ENCODE data around the gene ZNF470.

Gene ZNF470

DNA sequence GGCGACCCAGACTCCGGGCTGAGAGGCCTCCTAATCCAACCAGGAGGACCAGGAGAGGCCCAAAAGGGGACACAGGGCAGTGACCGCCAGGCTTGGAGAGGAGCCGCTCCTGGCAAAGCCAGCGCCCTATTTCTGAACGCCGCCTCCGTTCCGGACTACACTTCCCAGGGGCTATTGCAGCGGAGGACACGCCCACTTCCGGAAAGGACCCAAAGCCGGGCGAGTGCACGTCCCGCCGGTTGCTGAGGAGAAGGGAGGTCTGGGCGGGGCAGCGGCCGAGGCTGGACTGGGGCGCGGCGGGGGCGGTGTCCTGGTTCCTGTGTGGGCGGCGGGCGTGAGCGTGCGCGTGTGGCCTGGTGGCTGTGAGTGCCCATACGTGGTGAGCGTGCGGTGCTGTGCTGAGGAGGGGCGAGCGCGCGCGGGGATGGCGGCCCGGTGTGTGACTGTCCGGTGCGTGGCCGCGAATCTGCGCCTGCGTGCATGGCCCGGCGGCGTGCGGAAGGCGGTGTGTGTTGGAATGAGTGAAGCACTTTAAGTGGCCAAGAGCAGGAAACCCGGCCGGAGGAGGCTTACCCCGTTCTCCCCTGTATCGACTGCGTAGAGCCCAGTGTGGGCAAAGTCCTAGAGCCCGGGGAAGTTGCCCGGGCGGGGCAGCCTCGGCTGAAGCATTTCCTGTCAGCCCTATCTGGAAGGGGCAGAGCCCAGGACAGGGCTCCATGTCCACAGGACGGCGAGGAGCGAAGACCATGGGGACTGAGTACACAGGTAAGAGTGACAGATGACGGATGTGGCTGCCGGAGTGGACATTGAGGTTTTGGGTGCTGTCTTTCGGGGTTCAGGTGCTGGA lies at the start of gene ZNF470:
Gene ZNF470, plus strand, starts transcription at position 195 of the 847 bp plus-strand sequence. CDS start 2,844 bp downstream, outside the sequence.
- peak; percentile 84 for DNase-seq

DNA sequence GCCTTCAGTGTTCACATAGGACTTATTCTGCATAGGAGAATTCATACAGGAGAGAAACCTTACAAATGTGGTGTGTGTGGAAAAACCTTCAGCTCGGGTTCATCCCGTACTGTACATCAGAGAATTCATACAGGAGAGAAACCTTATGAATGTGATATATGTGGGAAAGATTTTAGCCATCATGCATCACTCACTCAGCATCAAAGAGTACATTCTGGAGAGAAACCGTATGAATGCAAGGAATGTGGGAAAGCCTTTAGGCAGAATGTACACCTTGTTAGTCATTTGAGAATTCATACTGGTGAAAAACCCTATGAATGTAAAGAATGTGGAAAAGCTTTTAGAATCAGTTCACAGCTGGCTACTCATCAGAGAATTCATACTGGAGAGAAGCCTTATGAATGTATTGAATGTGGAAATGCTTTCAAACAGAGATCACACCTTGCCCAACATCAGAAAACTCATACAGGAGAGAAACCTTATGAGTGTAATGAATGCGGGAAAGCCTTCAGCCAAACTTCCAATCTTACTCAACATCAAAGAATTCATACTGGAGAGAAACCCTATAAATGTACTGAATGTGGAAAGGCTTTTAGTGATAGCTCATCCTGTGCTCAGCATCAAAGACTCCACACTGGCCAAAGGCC lies 41.9 kb upstream of the ZNF470 start:
- DNase-seq: no peak

DNA sequence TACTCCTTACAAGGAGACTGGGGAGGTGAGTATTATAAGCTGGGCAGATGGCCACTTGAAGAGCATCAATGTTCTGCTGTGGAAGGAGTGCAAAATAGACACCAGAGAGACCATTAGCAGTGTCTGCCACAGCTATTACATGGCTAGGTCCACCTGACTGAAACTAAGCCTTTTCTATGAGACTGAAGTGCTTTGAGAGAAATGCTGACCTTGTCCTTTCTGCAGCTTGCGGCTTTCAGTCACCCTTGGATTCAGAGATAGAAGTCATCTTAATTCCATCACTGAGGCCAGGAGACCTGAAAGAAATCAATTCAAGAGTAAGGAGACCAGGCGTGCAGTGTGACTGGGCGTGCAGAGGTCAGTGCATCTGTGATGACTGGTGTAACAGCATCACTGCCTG lies 29.8 kb upstream of the ZNF470 start:
- no peak for DNase-seq

DNA sequence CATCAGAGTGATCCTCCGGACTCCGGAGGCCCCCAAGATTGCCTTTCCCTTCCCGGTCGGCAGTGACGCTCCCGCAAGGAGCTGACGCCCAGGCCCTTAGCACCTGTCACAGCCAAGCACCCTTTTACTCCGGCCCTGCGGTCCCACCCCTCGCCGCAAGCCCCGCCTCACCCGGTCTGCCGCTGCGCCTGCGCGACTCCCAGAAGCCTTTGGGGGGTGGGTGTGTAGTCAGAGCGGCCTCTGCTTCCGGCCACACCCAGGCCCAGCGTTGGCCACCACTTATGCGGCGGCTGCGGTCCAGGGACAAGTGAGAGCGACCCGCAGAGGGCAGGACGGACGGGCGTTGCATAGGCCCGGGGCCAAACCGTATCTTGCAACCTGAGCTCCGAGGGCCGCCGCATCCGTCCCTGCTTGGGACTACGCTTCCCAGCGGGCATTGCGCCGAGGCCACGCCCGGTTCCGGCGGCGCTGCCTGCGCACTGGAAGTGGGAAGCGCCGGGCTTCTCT lies 29.0 kb upstream of the ZNF470 start:
- peak; percentile 79 for DNase-seq

DNA sequence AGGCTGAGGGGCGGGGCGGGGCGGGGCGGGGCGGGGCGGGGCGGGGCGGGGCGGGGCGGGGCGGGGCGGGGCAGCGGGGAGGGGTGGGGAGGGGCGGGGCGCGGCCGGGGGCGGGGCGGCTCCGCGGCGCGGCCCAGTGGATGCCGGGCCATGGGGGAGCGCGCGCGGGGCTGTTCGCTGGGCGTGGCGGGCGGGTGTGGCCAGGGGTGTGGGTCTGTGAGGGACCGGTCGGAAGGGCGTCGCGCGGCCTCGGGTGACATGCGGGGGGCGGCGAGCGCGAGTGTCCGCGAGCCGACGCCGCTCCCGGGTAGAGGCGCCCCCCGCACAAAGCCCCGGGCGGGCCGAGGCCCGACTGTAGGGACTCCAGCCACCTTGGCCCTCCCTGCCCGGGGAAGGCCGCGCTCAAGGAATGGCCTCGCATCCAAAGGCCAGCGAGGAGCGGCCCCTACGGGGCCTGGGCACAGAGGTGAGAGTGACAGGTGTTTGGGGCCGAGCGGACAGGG lies 28.5 kb upstream of the ZNF470 start, which contains the start of gene ZFP28:
Gene ZFP28, plus strand, starts transcription at position 188 of the 503 bp plus-strand sequence. Its CDS starts 71 bp downstream, at position 259.
- peak; percentile 54 for DNase-seq

DNA sequence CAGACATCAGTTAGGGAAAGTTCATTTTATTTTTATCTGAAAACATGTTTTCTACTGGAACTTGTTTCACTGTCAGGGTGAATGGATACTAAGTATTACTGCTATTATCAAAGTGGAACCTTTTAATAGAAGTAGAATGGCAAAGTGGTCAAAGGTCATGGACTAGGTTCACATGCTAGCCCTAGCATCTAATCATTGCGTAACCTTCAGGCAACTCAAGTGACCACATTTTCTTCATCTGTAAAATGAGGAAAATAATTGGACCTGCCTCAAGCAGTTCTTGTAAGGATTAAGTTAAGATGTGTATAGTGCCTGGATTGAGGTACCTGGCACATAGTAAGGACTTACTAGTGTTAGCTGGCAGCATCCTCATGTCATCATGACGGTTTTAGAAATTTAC lies 23.5 kb upstream of the ZNF470 start:
- DNase-seq: no peak

DNA sequence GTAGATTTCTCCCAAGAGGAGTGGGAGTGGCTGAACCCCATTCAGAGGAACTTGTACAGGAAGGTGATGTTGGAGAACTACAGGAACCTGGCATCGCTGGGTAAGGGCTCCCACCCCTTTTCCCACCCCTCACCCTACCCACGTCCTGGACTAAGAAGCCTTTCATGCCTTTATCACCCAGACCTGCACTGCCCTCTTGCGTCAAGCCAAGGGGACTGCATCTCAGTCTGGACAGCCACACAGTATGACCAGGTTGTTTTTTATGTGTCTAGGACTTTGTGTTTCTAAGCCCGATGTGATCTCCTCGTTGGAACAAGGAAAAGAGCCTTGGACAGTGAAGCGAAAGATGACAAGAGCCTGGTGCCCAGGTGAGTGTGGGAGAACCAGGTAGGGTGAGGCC lies 19.7 kb upstream of the ZNF470 start:
- DNase-seq: no peak

DNA sequence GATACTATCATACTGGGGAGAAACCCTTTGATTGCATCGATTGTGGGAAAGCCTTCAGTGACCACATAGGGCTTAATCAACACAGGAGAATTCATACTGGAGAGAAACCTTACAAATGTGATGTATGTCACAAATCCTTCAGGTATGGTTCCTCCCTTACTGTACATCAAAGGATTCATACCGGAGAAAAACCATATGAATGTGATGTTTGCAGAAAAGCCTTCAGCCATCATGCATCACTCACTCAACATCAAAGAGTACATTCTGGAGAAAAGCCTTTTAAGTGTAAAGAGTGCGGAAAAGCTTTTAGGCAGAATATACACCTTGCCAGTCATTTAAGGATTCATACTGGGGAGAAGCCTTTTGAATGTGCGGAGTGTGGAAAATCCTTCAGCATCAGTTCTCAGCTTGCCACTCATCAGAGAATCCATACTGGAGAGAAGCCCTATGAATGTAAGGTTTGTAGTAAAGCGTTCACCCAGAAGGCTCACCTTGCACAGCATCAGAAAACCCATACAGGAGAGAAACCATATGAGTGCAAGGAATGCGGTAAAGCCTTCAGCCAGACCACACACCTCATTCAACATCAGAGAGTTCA lies 12.9 kb upstream of the ZNF470 start:
- no peak for DNase-seq

DNA sequence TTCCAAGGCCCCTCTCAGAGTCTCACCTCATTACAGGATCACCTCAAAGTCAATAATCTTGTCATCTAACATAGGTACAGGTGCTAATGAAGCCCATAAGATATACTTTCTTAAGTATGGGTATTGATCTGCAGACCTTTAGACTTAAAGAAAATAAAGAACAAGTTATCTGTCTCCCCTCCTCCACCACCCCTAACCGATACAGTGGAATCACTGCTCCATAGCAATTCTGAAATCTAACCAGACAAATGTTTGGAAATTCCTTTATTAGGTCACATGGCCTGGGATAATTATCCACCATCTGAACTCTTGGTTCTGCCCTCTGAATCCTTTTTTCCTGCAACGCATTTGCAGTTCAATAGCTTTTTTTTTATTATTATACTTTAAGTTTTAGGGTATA lies 4.5 kb upstream of the ZNF470 start:
- no peak for DNase-seq

DNA sequence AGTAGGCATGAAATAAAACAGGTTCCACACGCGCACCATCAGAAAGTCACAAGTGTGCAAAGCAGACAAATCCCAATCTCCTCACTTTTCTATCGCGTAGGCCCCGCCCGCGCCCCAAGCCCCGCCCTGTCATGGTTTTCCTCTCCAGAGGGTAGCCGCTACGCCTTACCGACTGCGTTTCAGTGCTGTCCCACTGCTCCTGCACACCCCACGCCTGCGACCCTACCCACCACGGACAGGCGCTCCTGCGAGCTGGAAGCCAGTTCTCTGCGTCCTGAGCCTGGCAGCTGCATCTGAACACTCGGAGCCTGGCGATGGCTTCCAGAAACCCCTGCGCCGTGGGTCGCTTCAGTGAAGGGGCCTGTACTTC lies 379 bp upstream of the ZNF470 start:
- peak; percentile 13 for DNase-seq

DNA sequence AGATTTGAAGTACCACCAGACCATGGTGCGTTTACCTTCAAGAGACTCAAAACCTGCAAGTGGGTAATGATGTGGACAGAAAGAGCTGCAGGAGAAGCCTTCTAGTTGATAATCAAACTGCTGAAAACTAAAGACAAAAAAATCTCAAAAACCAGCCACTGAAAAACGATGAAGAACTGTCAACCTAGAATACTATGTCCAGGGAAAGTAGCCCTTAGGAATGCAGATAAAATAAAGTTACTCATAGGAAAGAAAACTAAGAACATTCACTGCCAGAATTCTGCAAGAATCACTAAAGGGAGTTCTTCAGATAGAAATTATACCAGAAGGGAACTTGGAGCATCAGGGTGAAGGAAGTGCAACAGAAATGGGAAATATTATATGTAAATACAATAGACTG lies 5.3 kb downstream of the ZNF470 start:
- no peak for DNase-seq

DNA sequence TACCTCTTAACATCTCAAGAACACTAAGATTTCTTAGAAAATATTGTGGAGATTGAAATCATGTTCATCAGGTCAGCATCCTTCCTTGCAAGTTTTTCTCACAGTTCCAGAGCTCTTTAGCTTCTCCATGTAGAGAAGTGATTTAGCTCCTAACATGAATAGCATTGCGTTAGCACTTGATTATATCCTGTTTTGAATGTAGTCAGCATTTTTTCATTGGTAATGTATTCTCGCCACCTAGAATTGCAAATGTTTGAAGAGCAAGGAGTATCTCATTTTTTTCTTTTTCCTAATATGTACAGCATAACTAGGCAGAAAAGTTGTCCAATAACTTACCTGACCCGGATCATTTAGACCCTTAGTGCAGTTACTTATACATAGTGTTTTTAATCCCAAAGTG lies 6.6 kb downstream of the ZNF470 start:
- no peak for DNase-seq

DNA sequence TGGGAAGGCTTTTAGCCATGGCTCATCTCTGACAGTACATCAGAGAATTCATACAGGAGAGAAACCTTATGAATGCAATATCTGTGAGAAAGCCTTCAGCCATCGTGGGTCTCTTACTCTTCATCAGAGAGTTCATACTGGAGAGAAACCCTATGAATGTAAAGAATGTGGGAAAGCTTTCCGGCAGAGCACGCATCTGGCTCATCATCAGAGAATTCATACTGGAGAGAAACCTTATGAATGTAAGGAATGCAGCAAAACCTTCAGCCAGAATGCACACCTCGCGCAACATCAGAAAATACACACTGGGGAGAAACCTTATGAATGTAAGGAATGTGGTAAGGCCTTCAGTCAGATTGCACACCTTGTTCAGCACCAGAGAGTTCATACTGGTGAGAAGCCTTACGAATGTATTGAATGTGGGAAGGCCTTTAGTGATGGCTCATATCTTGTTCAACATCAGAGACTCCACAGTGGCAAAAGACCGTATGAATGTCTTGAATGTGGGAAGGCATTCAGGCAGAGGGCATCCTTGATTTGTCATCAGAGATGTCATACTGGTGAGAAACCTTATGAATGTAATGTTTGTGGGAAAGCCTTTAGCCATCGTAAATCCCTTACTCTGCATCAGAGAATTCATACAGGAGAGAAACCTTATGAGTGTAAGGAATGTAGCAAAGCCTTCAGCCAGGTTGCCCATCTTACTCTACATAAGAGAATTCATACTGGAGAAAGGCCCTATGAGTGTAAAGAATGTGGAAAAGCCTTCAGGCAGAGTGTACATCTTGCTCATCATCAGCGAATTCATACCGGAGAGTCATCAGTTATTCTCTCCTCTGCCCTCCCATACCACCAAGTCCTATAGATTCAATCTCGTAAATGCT lies 10.7 kb downstream of the ZNF470 start:
- DNase-seq: no peak

DNA sequence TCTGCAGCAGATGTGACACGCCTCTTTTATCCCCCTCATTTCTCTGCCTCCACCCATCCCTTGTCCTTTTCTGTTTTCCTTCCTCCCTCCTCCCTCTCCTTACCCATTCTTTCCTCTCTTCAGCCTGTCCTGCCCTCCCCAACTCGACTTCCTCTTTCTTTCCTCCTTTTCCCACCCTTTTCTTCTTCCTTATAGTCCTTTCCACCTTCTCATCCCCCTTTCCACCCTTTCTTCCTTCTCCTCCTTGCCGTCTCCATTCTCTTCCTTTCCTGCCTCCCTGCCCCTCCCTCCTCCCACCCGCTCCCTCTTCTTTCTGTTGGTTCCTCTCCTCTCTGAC lies 27.1 kb downstream of the ZNF470 start:
- DNase-seq: no peak

DNA sequence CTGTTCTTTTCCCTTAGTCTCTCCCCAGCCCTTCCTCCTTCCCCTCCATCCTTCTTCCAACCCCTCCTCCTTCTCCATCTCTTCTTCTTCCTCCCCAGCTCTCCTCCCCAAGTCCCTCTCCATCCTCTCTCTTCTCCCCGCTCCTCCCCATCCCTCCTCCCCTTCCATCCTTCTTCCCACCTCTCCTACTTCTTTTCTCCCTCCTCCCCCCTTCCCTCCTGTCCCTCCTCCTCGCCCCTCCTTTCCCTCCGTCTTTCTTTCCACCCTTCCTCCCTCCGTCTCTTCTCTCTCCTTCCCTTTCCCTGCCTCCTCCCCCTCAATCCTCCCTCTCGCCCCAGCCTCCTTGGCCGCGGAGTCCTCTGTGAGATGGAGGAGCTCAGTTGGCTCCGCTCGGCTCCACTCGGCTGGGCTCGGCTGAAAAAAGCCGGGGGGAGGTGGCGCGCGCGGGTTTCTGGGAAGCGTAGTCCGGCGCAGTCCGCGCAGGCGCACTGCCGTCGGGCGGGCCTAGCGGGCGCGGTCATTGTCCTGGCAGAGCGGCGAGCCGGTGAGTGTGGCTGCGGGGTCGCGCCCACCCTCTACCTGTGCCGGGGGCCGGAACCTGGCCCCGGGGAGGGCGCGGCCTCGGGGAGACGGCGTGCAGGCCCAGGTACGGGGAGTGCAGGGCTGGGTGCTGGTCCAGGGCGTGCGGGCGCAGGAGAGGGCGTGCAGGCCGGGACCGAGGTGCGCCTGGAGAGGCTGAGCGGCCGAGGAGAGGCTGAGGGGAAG lies 27.7 kb downstream of the ZNF470 start, which contains the start of gene ZNF71:
Gene ZNF71, plus strand, starts transcription at position 520 of the 765 bp plus-strand sequence. CDS start 6,257 bp downstream, outside the sequence.
- peak; percentile 59 for DNase-seq

DNA sequence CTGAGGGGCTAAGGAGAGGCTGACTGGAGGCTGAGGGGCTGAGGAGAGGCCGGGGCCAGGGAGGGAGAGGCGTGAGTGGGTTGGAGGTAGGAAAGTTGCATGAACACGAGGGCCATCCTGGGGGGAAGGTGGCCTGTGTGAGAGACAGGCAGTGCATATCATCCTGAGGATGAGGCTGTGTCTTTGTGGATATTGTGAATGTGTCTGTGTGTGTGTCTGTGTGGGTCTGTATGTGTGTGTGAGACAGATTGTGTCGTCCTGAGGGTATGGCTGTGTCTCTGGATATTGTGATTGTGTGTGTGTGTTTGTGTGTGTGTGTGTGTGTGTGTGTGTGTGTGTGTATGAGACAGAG lies 28.3 kb downstream of the ZNF470 start:
- DNase-seq: no peak

DNA sequence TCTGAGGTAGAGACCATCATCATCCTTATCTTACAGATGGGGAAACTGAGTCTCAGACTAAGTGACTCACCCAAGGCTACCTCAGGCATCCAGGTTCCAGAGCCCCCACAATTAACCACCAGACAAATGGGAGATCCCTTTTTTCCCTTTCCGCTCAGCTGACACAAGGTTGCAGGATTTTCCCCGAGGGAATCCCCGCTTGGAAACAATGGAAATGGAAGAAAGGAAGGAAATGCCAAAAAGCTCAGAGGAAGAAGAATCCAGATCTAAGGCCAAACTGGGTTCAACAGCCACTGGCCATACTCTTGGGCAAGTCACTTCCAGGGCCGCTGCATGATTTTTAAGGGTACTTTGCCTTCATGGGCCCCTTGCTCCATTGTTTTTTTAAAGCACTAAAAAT lies 29.4 kb downstream of the ZNF470 start:
- DNase-seq: no peak

DNA sequence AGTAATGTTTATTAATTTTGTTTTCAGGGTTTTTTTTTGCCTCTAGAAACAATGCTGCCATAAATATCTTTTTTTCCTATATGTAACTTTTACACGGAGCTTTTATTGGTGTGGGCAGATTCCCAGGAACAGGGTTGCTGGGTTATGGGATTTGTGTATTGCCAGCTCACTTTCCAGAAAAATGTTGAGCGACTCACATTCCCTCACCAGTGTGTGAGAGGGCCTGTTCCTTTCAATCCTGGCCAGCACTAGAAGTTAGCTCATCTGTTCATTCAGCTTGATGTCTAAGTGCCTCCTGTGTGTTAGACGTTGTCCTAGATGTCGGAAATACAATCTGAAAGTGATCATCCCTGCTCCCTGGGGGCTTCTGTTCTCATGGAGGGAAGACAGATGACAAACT lies 30.4 kb downstream of the ZNF470 start:
- DNase-seq: no peak

DNA sequence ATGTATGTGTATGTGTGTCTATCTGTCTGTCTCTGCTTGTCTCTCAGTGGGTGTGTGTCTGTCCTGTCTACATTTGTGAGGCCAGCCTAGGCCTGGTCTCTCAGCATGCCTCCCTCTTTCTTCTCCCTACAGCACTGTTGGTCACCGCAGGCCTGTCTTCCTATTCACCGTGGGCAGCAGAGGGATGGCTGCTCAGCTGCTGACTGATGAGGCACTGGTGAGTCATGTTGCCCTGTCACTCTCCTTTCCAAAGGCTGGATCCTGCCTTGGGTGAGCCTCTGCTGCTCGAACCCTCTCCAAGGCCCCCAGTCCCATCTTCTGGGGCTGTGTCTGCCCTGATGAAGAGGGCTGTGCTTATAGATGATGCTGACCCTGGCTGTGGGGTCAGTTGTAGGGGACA lies 34.1 kb downstream of the ZNF470 start:
- DNase-seq: no peak

DNA sequence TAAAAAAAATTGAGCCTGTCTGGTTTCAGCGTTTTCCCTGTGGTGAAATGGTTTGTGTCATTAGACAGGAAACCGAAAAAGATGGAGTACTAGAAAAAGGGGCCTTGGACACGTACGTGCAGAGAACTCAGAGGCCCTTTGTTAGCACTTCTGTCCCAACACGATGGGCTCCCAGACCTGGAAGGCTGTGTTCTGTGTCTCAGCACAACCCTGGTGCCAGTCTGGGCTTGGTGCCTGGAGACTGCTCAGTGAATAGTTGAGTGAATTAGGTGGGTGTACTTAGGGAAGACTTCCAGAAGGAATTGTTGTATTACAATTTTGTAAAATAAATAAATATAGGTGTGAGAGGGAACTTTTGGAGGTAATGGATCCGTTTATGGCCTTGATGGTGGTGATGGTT lies 36.6 kb downstream of the ZNF470 start:
- no peak for DNase-seq

DNA sequence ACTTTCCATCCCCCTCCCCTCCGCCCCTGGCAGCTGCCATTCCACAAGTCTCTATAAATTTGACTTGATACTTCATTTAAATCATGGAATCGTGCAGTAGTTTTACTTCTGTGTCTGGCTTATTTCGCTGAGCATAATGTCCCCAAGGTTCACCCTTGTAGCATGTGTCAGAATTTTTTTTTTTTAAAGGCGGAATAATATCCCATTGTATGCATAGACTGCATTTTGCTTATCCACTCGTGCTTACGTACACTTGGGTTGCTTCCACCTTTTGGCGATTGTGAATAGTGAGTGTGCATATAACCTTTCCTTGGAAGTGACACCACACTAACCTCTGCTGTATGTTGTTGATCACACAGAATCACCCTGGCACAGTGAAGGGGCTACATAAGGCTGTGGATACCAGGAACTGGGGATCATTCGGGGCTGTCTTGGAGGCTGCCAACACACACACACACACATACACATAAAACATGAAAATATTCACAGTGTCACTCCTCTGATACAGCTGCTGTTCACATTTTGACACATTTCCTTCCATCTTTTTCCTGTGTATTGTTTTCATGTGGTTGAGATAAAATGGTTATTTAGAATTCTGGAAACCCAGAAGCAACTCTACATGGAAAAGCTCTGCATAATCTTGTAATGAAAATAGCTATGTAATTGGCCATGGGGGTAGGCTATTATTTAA lies 41.2 kb downstream of the ZNF470 start:
- DNase-seq: no peak

All from DMS 273 treated with DMSO at 0.1 percent for 48 hours (cell line).